GM21723 (cell line): Measurements from ENCODE around the gene MS4A15.
"Not testable (repeated sequence)": the region's sequence is repeated elsewhere in the genome, so short reads cannot be mapped to it uniquely, and the experiment has no call there.

Experiments
- ATAC-seq: cut with Tn5 transposase; IDR thresholded peaks from one replicate; pipeline ENCODE4 v1.9.1; 2021; ENCODE audit warnings: mild to moderate bottlenecking, moderate library complexity; ENCODE audit not compliant: unreplicated experiment

Gene MS4A15

DNA sequence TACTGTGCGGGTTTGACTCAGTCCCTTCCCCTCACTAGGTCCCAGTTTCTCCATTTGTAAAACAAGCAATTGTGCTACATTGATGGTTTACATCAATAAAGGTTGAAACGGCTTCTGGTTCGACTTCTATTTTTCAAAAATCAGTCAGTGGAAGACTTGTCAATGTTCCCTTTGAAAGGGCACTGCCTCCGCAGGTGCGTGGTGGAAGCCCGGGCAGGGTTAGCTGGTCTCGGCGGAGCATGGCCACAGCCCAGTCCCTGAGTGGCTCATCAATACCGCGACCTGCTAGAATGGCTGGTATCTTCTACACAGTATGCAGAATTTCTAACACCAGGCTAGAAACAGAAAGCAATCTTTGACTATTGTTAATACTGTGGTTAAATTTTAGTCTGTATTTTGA lies 44.5 kb downstream of the MS4A15 start:
- no peak for ATAC-seq

DNA sequence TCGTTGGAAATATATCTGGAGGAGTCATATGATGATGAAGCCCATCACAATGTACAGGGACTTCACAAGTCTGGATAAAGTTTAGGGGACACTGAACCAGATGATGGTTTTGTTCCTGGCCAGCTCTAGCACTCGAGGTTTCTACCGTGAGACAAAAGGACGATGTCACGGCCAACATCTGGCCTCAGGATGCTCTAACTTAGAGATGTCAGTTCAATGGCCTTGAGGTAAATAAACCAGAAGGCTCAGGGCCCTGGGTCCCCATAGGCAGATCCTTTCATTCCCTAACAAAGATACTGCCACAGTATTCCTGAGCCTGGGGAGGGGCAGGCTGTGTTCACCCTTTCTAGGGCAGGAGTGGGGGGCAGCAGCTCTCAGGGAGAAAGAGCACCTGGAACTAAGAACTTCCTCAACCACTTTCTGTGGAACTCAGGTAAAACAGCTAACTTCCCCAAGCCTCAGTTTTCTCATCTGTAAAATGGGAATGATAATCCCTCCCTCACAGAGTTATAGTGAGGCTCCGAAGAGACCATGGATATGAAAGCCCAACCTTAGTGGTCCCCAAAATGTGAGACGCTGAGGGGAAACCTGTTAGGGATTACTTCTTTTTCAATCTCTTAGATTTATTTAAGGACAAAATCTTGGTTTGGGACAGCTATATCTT lies 46.7 kb downstream of the MS4A15 start:
- ATAC-seq: no peak

DNA sequence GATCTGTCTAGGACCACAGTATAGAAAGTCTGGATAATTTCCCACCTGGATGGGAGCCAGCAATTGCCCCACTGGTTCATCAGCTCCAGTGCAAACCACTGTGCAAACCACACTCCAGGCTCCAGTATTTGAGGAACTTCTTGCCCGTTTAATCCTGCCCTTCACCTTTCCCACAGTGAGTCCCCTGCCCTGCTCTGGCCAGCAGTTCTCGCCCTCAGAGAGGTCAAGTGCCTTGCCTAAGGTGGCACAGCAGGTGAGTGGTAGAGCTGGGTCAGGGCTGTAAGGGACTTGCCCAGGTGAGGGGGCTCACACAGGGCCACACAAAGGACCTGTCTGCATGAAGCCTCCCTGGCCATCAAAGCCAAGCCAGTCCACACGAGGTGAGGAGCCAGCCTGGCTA lies 52.6 kb downstream of the MS4A15 start:
- no peak for ATAC-seq

DNA sequence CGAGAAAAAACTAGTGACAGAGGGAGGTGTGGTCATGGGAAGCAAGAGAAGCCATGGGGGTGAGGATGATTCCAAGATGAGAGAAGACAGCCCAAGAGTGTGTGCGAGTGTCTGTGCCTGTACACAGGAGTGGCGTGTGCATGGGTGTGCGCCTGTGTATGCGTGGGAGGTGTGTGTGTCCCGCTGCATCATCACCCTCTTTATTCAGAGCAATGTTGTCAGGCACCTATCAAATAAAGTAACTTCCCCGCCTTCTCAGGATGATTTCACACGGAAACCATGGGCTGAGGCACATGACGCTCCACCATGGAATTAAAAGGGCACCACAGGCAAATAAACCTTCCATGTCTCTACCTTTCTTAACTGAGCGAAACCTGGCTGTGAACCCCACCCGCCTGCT lies 53.0 kb downstream of the MS4A15 start:
- no peak for ATAC-seq

DNA sequence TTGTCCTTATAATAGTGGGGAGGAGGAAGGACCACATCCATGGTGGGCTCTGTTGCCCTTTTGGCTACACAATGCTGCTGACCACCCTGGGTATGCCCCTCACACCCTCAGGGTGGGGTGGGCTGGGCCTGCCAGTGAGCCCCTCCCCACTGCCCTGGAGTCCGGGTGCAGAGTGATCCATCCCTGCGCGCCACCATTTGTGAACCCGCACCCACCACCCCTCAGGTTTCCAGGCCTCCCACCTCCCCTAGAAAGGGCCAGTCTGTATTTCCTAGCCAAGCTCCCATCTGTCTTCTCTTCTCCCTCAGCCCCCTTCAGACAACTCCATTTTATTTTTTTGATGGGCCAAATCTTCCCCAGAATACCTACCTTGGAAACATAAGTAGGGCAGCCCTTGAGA lies 53.5 kb downstream of the MS4A15 start:
- ATAC-seq: no peak

DNA sequence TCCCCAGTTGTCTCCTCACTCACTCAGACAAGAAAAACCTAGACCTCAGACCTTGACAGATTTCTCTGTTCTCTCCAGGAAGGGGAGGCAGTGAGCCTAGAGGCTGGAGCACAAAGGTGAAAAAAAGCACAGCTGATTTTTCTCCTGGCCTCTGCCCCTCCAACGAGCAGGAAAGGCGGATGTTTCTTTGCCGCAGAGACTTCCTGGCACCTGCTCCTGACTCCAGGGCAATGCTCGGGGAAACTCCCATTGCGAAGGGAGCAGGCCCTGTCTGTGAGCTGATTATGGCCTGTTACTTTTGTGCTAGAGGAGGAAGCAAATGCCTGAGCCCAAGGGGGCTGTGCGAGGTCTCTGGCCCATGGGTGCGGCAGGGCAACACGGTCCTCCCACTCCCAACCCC lies 53.9 kb downstream of the MS4A15 start:
- ATAC-seq: no peak

DNA sequence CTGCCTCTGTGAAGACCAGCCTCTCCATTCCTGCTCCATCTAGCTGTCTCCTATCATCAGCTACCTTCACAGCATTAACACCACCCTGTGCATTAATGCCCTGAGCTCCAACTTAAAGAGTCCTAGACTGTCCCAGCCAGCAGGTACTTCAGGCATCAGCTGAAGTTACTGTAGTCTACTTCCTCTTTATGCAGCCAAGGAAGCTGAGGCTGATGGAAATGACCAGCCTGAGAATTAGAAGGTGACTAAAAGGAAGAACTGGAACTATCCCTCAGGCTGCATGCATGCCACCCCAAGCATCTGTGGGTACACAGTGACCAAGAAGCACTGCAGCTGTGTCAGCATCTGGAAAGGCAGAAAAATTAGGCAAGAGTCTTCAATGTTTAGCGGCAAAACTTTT lies 56.7 kb downstream of the MS4A15 start:
- ATAC-seq: no peak

DNA sequence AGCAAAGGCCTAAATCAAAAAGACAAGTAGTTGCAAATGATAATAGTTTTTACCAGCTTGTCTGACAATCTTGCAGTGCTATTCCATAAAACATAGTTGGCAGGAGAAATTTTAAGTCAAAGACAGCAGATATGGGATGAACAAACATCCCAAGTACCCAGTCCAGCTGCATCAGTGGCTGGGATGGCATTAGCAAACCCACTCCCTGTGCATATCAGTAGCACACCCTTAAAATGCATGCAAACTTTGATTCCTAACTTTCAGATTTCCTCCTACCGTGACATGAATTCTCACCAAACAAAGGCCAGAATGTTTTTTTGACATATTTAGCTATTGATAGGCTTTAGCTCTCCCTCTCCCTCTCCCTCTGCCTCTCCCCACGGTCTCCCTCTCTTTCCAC lies 57.4 kb downstream of the MS4A15 start:
- no peak for ATAC-seq

DNA sequence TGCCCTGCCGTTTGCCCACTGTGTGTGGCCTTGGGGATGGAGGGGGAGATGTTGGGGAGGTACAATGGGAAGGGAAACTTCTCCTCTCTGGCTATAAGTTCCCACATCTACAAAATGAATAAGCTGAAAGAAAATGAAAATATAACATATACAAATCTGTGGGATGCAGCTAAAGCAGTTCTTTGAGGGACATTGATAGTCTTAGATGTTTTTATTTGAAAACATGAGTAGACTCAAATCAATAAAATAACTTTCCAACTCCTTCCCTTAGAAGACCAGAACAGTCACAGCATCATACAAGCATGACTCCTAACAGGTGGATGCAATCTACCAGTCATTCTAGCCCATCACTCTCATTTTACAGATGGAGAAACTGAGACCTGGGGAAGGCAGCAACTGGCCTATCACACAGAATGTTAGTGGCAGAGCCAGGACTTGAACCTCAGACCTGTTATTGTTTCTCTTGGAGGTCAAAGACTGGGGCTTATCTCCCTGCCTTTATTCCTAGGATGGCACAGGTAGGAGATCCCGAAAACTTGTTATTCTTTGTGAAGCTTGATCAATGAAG lies 60.0 kb downstream of the MS4A15 start:
- ATAC-seq: no peak

DNA sequence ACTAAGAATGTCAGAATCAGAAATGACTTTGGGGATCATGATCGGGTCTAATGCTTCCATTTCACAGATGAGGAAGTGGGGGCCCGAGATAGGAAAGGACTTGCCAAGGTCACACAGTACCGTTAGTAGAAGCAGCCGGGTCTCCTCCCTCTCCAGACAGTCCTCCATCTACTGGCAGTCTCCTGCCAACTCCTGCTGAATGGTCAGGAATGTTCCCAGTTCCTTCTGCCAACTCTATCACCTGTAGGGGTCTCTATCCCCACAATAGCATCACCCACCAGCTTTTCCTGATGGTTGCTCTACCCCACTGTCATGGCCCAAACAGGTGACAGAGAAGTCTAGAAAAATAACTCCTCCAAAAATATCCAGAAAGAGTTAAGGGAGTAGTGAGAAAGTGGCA lies 61.4 kb downstream of the MS4A15 start:
- ATAC-seq: no peak

DNA sequence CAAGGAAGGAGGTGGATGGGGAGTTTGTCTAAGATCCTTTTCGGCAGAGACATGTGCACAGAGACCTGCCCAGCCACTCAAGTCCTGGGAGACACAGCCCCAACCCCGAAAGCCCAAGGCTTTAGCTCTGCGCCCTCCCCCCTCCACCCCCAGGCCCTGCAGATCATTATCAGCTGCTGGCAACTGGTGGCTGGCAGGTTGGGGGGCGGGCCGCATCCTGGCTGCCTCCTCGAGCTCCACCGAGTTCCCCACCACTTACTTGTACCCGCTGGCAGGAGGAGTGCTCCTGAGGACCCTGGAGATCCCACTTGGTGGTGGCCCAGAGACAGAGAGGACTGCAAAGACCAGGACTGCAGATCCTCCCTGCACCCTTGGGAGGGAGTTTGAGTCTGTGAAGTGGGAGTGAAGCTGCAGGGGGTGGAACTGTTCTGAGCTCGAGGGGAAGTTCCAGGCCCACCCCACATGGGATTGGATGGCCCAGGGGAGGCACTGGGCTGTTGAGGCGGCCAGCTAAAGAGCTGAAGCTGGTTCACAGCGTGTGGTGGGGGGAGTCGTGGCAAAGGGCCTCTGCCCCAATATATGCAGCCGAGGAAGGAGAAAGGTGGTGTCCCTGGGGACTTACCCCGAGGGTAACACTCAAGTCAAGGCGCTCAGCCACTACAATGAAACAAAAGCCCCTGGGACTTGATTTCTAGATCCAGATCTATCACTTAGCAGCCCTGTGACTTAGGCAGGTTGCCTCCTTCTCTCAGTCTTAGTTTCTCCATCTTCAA lies 65.3 kb downstream of the MS4A15 start:
- ATAC-seq: no peak

DNA sequence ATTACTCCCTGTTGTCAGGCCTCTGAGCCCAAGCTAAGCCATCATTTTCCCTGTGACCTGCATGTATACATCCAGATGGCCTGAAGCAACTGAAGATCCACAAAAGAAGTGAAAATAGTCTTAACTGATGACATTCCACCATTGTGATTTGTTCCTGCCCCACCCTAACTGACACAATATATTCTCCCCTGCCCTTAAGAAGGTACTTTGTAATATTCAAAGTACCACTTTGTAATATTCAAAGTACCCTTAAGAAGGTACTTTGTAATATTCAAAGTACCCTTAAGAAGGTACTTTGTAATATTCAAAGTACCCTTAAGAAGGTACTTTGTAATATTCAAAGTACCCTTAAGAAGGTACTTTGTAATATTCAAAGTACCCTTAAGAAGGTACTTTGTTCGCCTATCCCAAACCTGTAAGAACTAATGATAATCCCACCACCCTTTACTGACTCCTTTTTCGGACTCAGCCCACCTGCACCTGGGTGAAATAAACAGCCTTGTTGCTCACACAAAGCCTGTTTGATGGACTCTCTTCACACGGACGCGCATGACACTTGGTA lies 67.2 kb downstream of the MS4A15 start:
- ATAC-seq: not testable (repeated sequence)

DNA sequence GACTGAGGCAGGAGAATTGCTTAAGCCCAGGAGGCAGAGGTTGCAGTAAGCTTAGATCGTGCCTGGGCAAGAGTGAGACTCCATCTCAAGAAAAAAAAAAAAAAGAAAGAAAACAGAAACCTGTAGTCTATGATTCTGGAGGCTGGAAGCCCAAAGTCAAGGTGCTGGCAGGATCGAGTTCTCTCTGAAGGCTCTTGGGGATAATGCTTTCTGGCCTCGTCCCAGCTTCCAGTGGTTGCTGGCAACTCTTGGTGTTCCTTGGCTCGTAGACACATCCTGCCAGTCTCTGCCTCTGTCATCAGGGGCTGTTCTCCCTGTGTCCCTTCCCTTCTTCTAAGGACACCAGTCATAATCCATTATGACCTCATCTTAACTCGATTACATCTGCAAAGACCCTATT lies 68.5 kb downstream of the MS4A15 start:
- no peak for ATAC-seq

DNA sequence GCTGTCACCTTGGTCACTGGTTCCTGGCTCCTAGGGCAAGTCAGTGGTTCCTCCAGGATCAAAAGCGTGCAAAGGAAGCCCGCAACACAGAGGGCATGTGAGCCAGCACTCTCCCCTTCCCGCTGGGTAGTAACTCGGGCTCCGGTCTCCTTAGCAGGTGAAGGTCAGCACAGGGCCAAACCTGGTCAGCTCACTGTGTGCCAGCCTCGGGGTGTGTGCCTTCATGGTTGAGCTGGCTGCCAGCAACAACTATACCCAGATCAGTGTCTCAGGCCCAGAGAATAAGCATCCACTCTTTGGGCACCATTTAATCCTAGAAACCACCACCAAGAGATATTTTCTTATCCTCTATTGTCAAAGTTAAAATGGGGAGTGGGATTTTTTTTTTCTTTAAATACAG lies 69.1 kb downstream of the MS4A15 start:
- ATAC-seq: no peak
